Activated CD4-positive, alpha-beta T cell treated with anti-CD3 and anti-CD28 coated beads, Interleukin-2, amount 50 U/mL, for 48 hours (primary cell): ENCODE measurements around the gene CENPB.
A peak's percentile ranks its signal among the peaks of the same experiment; 100 is the strongest.
"Not testable (repeated sequence)": the region's sequence is repeated elsewhere in the genome, so short reads cannot be mapped to it uniquely, and the experiment has no call there.

ENCODE experiments used
- DNase-seq, 2 experiments: peaks; one replicate each; pipeline ENCODE4 v3.0.0-alpha.2; 2020

The CENPB gene, protein sequence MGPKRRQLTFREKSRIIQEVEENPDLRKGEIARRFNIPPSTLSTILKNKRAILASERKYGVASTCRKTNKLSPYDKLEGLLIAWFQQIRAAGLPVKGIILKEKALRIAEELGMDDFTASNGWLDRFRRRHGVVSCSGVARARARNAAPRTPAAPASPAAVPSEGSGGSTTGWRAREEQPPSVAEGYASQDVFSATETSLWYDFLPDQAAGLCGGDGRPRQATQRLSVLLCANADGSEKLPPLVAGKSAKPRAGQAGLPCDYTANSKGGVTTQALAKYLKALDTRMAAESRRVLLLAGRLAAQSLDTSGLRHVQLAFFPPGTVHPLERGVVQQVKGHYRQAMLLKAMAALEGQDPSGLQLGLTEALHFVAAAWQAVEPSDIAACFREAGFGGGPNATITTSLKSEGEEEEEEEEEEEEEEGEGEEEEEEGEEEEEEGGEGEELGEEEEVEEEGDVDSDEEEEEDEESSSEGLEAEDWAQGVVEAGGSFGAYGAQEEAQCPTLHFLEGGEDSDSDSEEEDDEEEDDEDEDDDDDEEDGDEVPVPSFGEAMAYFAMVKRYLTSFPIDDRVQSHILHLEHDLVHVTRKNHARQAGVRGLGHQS

DNA sequence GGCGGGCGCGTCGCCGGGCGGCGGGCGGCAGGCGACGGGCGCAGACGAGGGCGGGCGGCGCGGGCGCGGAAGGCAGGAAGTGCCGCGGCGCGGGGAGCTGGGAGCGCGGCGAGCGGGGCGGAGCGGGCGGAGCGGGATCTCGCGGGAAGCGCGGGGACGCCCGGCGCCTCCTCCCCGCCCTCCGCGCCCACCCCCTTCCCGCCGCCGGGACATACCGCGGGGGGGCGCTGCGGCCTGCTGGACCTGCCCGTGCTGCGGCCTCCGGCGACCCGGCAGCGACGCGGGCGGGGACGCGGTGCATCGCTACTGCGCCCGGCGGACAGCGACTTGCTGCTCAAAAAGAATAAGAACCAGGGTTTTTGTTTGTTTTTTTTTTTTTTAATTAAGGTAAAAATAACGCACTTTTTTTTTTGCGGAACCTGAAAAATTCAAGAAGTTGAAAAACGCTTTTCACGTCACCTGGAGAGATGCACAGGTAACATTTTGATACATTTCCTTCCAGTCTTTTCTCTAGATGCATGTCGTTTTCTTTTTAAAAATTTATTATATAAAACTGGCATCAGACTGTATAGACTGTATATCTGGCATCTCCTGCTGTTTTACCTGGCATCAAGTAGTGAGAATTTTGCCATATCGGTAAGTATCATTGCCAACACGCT is at the start of gene CENPB:
CENPB (minus strand) TSS at position 76 of the 659 bp plus-strand sequence. CDS start 257 bp downstream, outside the sequence.
- peak; percentile 92 for DNase-seq

DNA sequence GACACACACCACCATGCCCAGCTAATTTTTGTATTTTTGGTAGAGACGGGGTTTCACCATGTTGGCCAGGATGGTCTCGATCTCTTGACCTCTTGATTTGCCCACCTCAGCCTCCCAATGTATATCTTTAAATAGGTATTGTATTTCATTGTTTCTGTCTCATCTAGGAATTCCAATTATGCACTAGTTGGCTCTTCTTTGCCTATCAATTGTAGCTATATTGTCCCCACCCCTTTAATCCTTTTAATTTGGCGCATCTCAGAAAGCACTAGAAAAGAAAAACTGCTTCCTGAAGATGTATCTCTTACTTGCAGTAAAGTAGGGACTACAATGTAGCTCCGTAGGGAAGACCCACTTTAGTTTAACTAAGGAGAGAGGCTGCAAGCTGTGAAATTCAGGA is 49.6 kb upstream of the CENPB start:
- no peak for DNase-seq

GRCh38 chr20:3829891-3830290 is 43.4 kb upstream of the CENPB start:
- not testable (repeated sequence) for DNase-seq

DNA sequence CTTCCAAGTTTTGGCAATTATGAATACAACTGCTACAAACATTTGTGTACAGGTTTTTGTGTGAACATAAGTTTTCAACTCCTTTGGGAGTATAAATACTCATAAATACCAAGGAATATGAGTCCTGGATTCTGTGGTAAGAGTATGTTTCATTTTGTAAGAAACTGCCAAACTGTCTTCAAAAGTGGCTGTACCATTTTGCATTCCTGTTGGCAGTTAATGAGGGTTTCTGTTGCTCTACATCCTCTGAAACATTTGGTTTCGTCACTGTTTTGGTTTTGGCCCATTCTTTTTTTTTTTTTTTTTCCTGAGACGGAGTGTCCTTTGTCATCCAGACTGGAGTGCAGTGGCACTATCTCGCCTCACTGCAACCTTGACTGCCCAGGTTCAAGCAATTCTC is 42.3 kb upstream of the CENPB start:
- DNase-seq, result no peak

DNA sequence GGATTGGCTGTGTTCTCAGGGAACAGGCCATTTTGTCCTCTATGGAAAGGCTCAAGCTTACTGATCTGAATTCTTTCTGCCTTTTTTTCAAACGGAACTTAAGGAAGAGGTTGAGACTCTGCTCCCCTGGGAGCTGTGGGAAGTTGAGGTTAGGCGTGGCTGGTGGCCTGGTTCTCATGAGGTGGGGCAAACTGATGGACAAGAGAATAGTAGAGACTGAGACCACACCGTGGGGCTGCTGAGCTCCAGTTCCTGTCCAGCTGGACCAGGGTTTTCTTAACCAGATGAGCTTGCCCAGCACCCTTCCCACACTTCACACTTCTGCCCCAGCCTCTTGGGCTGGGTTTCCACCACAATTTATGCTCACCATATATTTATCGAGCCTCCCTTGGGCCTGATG is 39.9 kb upstream of the CENPB start:
- no peak for DNase-seq

DNA sequence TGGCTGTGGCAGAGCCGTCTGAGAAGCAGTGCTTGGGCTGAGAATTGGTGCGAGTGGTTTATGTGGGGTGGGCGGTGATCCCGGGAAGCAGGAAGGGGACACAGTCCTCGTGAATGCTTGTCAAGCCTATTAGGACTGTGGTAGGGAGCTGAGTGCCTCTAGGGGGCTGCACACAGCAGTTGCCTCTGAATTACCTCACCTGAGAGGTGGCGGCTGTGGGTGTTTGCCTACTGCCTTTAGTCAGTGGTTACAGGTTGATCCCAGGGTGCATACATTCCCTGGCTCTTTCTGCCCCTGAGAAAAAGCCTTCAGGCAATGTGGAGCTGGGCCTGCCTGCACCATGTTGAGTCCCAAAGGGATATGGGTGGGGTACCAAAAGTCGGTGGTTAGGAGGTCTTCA is 39.0 kb upstream of the CENPB start:
- no peak for DNase-seq

DNA sequence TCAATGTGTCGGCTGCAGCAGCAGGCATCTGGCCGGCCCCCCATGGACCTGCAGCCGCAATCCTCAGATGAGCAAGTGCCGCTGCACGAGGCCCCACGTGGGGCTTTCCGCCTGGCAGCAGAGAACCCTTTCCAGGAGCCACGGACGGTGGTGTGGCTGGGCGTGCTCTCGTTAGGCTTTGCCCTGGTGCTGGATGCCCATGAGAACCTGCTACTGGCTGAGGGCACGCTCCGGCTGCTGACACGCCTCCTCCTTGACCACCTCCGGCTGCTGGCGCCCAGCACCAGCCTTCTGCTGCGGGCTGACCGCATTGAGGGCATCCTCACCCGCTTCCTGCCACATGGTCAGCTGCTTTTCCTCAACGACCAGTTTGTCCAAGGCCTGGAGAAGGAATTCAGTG is 37.3 kb upstream of the CENPB start:
- no peak for DNase-seq

GRCh38 chr20:3821996-3822395 is 35.5 kb upstream of the CENPB start:
- DNase-seq, result no peak

- no peak for DNase-seq
Measured at GRCh38 chr20:3820901-3821727, 34.6 kb upstream of the CENPB start.

- DNase-seq, result peak; percentile 91 to 93
Measured at GRCh38 chr20:3820048-3820900, 33.7 kb upstream of the CENPB start, which contains the start of gene AP5S1. AP5S1 (plus strand) TSS chr20:3820547; CDS start chr20:3822118, 1,571 bp downstream.

DNA sequence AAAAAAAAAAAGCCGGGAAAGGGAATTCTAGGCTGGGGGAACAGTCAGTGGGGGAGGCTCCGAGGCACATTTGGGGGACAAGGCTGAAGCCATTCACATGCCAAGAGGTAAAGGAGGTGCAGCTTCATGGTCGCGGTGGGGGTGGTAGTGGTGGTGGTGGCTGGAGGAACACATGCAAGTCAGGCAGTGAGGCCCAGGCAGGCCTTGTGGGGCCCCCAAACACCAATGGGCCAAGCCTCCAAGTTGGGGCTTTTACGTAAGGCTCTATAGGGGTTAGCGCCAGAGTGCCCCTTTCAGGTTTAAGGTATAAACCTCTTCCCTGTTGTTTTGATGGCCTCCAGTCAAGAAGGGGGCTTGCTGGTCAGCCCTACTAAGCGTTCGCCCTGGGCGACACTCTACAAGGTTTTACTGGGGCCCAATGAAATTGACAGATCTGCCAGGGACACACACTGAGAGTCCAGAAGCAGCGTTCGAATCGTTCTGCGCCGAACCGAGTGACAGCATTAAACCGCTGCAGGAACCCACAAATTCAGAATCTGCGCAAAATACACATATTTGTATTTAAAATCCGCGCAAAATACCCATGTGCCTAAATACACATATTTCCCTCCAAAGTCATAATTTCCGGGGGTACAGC is 33.0 kb upstream of the CENPB start:
- peak in 1 of 2 experiments; percentile 31 for DNase-seq

DNA sequence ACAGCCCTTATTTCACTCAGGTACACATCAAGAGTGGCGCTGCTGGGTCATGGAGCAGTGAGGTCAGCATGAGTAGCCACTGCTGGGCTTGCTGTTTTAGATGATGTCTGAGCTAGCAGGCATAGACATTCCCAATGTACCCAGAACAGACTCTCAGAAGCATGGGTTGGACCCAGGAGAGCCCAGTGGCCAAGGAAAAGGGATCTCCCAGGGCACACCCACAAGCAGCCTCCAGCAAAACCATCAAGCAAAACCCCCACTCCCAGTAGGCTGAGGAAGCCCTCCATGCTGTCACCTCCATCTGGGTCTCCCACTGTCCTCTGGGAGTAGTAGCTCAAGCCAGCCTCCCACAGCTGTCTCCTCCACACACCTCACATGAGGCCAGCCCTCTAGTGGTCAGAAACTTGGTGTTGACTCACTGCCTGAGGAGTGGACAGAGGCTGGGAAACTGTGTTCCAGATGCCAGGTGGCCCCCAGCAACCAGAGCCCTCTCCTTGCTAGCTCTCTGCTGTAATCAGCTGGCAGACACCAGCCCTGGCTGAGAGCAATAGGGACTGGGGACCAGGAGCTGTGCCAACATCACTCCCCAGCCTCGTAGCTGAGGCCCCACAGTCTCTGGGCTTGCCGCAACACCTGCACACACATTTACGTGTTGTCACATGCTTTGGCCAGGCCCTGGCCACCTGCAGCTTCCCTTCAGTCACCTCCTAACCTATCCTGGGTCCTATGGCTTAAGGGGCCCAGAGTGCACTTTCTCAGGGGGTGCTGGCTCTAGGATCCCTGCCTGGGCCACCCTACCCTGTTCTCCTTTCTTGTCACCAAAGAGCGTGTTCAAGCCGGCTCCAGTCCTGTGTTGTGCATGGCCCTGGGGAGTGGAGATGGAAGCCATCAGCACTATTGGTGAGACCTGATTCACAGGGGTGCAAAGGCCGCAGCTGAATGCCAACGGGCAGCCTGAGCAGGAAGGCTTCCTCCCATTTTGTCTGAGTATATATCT is 31.9 kb upstream of the CENPB start:
- DNase-seq, result peak in 1 of 2 experiments; percentile 41

DNA sequence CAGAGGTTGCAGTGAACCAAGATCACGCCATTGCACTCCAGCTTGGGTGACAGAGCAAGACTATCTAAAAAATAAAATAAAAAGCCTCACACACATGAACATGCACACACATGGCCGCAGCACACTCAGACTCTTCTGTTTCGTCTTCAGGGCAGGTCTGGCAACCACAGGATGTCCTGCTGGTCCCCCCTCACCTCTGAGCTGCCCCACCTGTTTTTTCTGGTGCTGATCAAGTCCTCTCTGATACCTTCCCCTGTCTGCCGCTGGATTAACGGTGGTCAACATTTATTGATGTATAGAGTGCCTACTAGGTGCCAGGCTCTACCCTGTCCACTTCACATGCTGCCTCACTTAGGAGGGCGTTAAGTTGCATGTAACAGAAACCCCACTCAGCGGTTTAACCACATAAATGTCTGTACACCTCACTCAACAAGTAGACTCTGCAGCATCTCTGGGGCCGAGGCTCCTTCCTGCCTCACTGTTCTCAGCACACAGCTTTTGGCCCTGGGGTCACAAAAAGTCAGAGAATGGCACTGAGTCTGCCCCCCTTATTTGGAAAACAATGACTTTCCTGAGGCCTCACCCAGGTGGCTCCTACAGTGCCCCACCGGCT is 29.3 kb upstream of the CENPB start:
- peak in 1 of 2 experiments; percentile 34 for DNase-seq

DNA sequence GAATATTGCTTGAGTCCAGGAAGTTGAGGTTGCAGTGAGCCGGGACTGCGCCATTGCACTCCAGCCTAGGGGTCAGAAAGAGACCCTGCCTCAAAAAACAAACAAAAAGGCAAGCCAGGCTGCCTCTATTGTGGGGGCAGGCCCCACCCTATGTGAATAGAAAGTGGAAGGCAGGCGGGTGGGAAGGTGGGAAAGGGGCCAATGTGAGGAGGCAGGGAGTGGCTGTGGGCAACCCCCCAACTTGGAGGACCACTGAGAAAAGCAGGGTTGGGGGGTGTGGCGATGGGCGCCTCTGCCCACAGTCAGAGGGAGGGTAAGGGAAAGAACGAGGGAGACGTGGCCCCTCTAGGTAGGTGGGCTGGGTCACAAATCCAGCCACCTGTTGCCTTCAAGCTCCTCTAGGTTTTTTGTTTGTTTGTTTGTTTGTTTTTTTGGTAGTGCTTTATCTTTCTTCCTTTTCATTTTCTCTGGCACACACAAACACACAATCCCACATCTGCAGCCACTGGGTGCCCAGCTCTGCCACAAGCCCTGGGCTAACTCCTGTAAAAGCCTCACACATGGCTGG is 28.5 kb upstream of the CENPB start:
- DNase-seq, result no peak

GRCh38 chr20:3813848-3814581 is 27.5 kb upstream of the CENPB start:
- peak in 1 of 2 experiments; percentile 52 for DNase-seq

- DNase-seq, result no peak
Measured at GRCh38 chr20:3812975-3813847, 26.7 kb upstream of the CENPB start.

GRCh38 chr20:3812259-3812681 is 25.7 kb upstream of the CENPB start:
- no peak for DNase-seq
